ENCODE measurements around the gene ECT2L.

ECT2L gene

GRCh38 chr6:138805016-138805765 lies 9.3 kb downstream of the ECT2L start:
- DNase-seq, result no peak

- DNase-seq, result no peak
Measured at GRCh38 chr6:138806889-138807288, 11.0 kb downstream of the ECT2L start.

GRCh38 chr6:138809677-138810076 lies 13.8 kb downstream of the ECT2L start:
- DNase-seq, result no peak

- no peak for DNase-seq
Measured at GRCh38 chr6:138811866-138812265, 16.0 kb downstream of the ECT2L start.

- DNase-seq, result peak; percentile 99
Measured at GRCh38 chr6:138814179-138814834, 18.4 kb downstream of the ECT2L start.

- peak; percentile 52 for DNase-seq
Measured at GRCh38 chr6:138815221-138815620, 19.3 kb downstream of the ECT2L start.

- DNase-seq, result peak; percentile 86
Measured at GRCh38 chr6:138815797-138816528, 20.1 kb downstream of the ECT2L start.

- DNase-seq, result peak; percentile 86
Measured at GRCh38 chr6:138817799-138818198, 21.9 kb downstream of the ECT2L start.

- DNase-seq, result no peak
Measured at GRCh38 chr6:138818496-138819194, 22.8 kb downstream of the ECT2L start.

GRCh38 chr6:138821519-138821918 lies 25.6 kb downstream of the ECT2L start:
- DNase-seq, result peak; percentile 61

GRCh38 chr6:138824482-138825144 lies 28.7 kb downstream of the ECT2L start:
- no peak for DNase-seq

GRCh38 chr6:138830248-138830647 lies 34.4 kb downstream of the ECT2L start:
- DNase-seq, result no peak

- DNase-seq, result no peak
Measured at GRCh38 chr6:138832182-138832581, 36.3 kb downstream of the ECT2L start.

- peak; percentile 39 for DNase-seq
Measured at GRCh38 chr6:138833816-138834539, 38.1 kb downstream of the ECT2L start.

- no peak for DNase-seq
Measured at GRCh38 chr6:138837246-138837645, 41.4 kb downstream of the ECT2L start.

GRCh38 chr6:138844192-138844591 lies 48.3 kb downstream of the ECT2L start:
- DNase-seq, result peak; percentile 27

GRCh38 chr6:138847884-138848283 lies 52.0 kb downstream of the ECT2L start:
- no peak for DNase-seq

GRCh38 chr6:138848461-138848860 lies 52.6 kb downstream of the ECT2L start:
- no peak for DNase-seq

- DNase-seq, result no peak
Measured at GRCh38 chr6:138849791-138850190, 53.9 kb downstream of the ECT2L start.

GRCh38 chr6:138856654-138857053 lies 60.8 kb downstream of the ECT2L start:
- no peak for DNase-seq

GRCh38 chr6:138857775-138858174 lies 61.9 kb downstream of the ECT2L start:
- no peak for DNase-seq

GRCh38 chr6:138862456-138862855 lies 66.6 kb downstream of the ECT2L start:
- no peak for DNase-seq
